ENCODE results near the gene TOMM5.

Gene TOMM5

DNA sequence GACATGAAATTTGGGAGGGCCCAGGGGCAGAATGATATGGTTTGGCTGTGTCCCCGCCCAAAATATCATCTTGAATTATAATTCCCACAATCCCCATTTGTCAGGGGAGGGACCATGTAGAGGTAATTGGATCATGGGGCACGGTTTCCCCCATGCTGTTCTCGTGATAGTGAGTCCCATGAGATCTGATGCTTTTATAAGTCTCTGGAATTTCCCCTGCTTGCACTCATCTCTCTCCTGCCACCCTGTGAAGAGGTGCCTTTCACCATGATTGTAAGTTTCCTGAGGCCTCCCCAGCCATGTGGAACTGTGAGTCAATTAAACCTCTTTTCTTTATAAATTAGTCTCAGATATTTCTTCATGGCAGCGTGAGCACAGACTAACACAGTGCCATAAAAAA, 27.5 kb downstream of the TOMM5 start:
- H3K9me3 ChIP-seq (ENCODE audit: low read depth, low read length), result 0 out of 2 replicates have a peak, but pooled peaks cover 5% of the 10 kb centered on the region
- H3K36me3 ChIP-seq (ENCODE audit: insufficient read depth, low read length), result peaks cover 18% of the 10 kb centered on the region; the same call in 1 of the 2 replicates
- DNase-seq (ENCODE audit: low read depth, low spot score), result no peak
- no peak overlapping the region for H3K27ac ChIP-seq
- no peak for TF ChIP-seq POLR2AphosphoS5 (IDR thresholded peaks at IDR 0.05; ENCODE audit: borderline replicate concordance, low read depth, low read length)
- TF ChIP-seq FOXP2 (optimal IDR thresholded peaks at IDR 0.05; ENCODE audit: control extremely low read depth, extremely low read length, insufficient read depth), result no peak
- TF ChIP-seq EZH2 (IDR thresholded peaks at IDR 0.05), result no peak
- no peak overlapping the region for H3K9ac ChIP-seq (ENCODE audit: insufficient read length)
- H3K4me3 ChIP-seq, result no peak overlapping the region

DNA sequence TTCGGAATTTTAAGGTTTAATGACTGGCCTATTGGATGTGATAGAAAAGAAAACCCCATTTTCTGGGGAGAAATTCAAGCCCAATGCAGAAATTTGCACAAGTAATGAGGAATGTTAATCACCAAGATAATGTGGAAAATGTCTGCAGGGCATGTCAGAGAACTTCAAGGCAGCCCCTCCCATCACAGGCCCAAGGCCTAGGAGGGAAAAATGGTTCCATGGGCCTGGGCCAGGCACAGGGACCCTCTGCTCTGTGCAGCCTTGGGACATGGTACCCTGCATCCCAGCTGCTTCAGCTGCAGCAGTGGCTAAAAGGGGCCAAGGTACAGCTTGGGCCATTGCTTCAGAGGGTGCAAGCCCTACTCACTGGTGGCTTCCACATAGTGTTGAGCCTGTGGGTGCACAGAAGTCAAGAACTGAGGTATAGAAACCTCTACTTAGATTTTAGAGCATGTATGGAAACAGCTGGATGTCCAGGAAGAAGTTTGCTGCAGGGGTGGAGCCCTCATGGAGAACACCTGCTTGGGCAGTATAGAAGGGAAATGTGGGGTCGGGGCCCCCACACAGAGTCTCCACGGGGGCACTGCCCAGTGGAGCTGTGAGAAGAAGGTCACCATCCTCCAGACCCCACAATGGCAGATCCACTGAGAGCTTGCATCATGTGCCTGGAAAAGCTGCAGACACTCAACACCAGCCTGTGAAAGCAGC, 28.4 kb downstream of the TOMM5 start:
- 0 out of 2 replicates have a peak, but pooled peaks cover 5% of the 10 kb centered on the region for H3K9me3 ChIP-seq (ENCODE audit: low read depth, low read length)
- no peak overlapping the region for H3K27ac ChIP-seq
- no peak overlapping the region for H3K4me3 ChIP-seq
- no peak for DNase-seq (ENCODE audit: low read depth, low spot score)
- no peak overlapping the region for H3K9ac ChIP-seq (ENCODE audit: insufficient read length)
- TF ChIP-seq POLR2AphosphoS5 (IDR thresholded peaks at IDR 0.05; ENCODE audit: borderline replicate concordance, low read depth, low read length) (no peak), FOXP2 (optimal IDR thresholded peaks at IDR 0.05; ENCODE audit: control extremely low read depth, extremely low read length, insufficient read depth) (no peak), EZH2 (IDR thresholded peaks at IDR 0.05) (no peak)
- peaks cover 21% of the 10 kb centered on the region; the same call in 1 of the 2 replicates for H3K36me3 ChIP-seq (ENCODE audit: insufficient read depth, low read length)

DNA sequence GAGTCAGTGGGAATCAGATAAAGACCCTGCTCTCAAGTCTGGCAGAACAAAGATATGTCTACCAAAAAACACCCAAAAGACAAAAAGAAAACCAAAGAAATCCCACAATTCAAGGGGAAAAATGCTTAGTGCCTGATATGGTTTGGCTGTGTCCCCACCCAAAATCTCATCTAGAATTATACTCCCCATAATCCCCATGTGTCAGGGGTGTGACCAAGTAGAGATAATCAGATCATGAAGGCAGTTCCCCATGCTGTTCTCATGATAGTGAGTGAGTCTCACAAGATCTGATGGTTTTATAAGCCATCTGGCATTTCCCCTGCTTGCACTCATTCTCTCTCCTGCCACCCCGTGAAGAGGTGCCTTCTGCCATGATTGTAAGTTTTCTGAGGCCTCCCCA, 29.6 kb downstream of the TOMM5 start:
- H3K27ac ChIP-seq, result no peak overlapping the region
- H3K36me3 ChIP-seq (ENCODE audit: insufficient read depth, low read length), result peaks cover 17% of the 10 kb centered on the region; the same call in 1 of the 2 replicates
- 0 out of 2 replicates have a peak, but pooled peaks cover 5% of the 10 kb centered on the region for H3K9me3 ChIP-seq (ENCODE audit: low read depth, low read length)
- no peak for DNase-seq (ENCODE audit: low read depth, low spot score)
- H3K4me3 ChIP-seq, result no peak overlapping the region
- no peak overlapping the region for H3K9ac ChIP-seq (ENCODE audit: insufficient read length)
- TF ChIP-seq FOXP2 (optimal IDR thresholded peaks at IDR 0.05; ENCODE audit: control extremely low read depth, extremely low read length, insufficient read depth), result no peak
- no peak for TF ChIP-seq EZH2 (IDR thresholded peaks at IDR 0.05)
- no peak for TF ChIP-seq POLR2AphosphoS5 (IDR thresholded peaks at IDR 0.05; ENCODE audit: borderline replicate concordance, low read depth, low read length)

DNA sequence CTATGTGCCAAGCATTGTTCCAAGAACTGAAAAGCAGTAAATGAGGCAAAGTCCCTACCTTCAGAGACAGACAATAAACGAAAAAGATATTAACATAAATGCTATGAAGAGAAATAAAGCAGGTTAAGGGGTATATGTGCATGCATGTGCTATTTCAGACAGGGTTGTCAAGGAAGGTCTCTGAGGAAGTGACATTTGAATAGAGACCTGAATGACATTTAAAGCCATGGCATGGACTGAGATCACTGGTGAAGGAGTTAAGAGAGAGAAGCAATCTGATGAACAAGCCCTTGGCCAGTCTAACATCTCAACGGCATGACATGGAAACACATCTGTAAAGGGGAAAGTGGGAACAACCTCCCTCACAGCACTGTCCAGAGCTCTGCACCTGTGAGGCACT, 30.7 kb downstream of the TOMM5 start:
- TF ChIP-seq EZH2 (IDR thresholded peaks at IDR 0.05) (no peak), POLR2AphosphoS5 (IDR thresholded peaks at IDR 0.05; ENCODE audit: borderline replicate concordance, low read depth, low read length) (no peak), FOXP2 (optimal IDR thresholded peaks at IDR 0.05; ENCODE audit: control extremely low read depth, extremely low read length, insufficient read depth) (no peak)
- peaks cover 17% of the 10 kb centered on the region; the same call in 1 of the 2 replicates for H3K36me3 ChIP-seq (ENCODE audit: insufficient read depth, low read length)

DNA sequence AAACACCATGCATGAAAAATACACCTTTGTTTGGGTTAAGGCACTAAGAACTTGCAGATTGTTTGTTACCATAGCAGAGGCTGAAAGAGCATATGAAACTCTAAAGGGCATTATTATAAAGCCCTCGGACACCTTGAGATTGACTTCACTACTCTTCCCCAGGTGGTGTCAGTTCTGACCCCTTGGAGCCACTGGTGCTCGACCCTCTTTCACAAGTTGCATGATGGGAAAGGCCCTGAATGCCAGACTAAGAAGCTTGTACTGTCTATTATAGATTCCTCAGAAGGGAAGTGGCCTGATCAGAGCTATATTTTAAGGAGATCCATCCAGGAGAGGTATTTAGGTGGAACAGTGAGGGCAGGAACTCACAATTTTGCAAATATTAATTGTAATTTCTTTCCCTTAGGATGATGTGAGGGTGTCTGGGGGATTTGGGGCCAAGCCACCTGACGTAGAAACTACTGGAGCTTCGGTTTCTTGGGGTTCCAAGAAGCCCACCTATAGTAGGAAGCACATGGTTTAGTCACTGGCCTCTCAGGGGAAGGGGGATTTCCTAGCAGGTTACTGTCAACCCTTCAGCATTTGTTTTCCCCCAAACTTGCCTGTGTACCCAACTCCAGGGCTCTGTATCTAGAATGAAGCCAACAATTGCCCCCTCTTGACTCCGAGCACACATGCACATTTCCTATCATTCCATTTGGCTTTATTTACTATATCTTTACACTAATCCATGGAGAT, 32.4 kb downstream of the TOMM5 start:
- TF ChIP-seq FOXP2 (optimal IDR thresholded peaks at IDR 0.05; ENCODE audit: control extremely low read depth, extremely low read length, insufficient read depth), result no peak
- no peak for TF ChIP-seq POLR2AphosphoS5 (IDR thresholded peaks at IDR 0.05; ENCODE audit: borderline replicate concordance, low read depth, low read length)
- no peak for TF ChIP-seq EZH2 (IDR thresholded peaks at IDR 0.05)
- DNase-seq (ENCODE audit: low read depth, low spot score), result no peak
- Histone ChIP-seq H3K36me3 (ENCODE audit: insufficient read depth, low read length) (peaks cover 11% of the 10 kb centered on the region; the same call in 1 of the 2 replicates), H3K4me3 (no peak overlapping the region), H3K27ac (no peak overlapping the region), H3K9me3 (ENCODE audit: low read depth, low read length) (0 out of 2 replicates have a peak, but pooled peaks cover 3% of the 10 kb centered on the region), H3K9ac (ENCODE audit: insufficient read length) (no peak overlapping the region)

More for the DNA sequence above, 30.7 kb downstream of the TOMM5 start:
- DNase-seq (ENCODE audit: low read depth, low spot score), result no peak
- Histone ChIP-seq H3K9me3 (ENCODE audit: low read depth, low read length) (0 out of 2 replicates have a peak, but pooled peaks cover 5% of the 10 kb centered on the region), H3K9ac (ENCODE audit: insufficient read length) (no peak overlapping the region), H3K27ac (no peak overlapping the region), H3K4me3 (no peak overlapping the region)

DNA sequence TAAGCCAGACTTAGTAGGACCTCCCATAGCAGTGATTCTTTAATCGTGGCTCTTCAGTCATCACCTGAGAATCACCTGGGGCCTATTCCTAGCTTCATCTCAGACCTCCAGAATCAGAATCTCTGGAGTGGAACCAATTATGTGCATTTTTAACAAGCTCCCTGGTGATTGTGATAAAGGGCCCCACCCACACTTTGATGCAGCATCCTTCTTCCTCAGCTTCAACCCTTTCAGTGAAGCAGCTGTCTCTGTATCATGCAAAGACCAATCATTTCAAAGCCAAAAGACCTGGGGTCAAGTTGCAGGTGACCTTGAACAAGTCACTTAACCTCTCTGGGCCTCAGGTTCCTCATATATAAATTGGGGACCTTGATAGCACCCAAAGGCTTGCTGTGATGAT, 33.3 kb downstream of the TOMM5 start:
- Histone ChIP-seq H3K36me3 (ENCODE audit: insufficient read depth, low read length) (peaks cover 6% of the 10 kb centered on the region; the same call in 1 of the 2 replicates), H3K9me3 (ENCODE audit: low read depth, low read length) (no peaks in the 10 kb centered on the region), H3K27ac (no peak overlapping the region), H3K4me3 (no peak overlapping the region), H3K9ac (ENCODE audit: insufficient read length) (no peak overlapping the region)
- no peak for TF ChIP-seq FOXP2 (optimal IDR thresholded peaks at IDR 0.05; ENCODE audit: control extremely low read depth, extremely low read length, insufficient read depth)
- no peak for TF ChIP-seq POLR2AphosphoS5 (IDR thresholded peaks at IDR 0.05; ENCODE audit: borderline replicate concordance, low read depth, low read length)
- no peak for TF ChIP-seq EZH2 (IDR thresholded peaks at IDR 0.05)
- no peak for DNase-seq (ENCODE audit: low read depth, low spot score)

DNA sequence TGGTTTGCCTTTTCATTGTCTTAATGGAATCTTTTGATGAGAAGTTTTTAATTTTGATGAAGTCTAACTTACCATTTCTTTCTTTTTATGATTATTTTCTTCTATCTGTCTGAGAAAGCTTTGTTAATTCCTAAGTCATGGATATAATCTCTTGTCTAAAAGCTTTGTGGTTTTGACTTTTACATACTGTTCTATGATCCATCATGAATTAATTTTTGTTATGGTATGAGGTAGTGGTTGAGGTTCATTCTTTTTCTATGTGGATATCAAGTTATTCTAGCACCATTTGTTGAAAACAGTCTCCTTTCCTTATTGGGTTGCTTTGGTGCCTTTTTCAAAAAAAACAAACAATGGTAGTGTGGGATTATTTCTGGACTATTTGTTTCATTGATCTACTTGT, 36.6 kb downstream of the TOMM5 start:
- 0 out of 2 replicates have a peak, but pooled peaks cover 3% of the 10 kb centered on the region for H3K36me3 ChIP-seq (ENCODE audit: insufficient read depth, low read length)
- TF ChIP-seq EZH2 (IDR thresholded peaks at IDR 0.05), result no peak
- no peak for TF ChIP-seq POLR2AphosphoS5 (IDR thresholded peaks at IDR 0.05; ENCODE audit: borderline replicate concordance, low read depth, low read length)
- no peak for TF ChIP-seq FOXP2 (optimal IDR thresholded peaks at IDR 0.05; ENCODE audit: control extremely low read depth, extremely low read length, insufficient read depth)
- no peak overlapping the region for H3K4me3 ChIP-seq
- no peak overlapping the region for H3K9ac ChIP-seq (ENCODE audit: insufficient read length)
- H3K9me3 ChIP-seq (ENCODE audit: low read depth, low read length), result no peaks in the 10 kb centered on the region
- DNase-seq (ENCODE audit: low read depth, low spot score), result no peak
- no peak overlapping the region for H3K27ac ChIP-seq

DNA sequence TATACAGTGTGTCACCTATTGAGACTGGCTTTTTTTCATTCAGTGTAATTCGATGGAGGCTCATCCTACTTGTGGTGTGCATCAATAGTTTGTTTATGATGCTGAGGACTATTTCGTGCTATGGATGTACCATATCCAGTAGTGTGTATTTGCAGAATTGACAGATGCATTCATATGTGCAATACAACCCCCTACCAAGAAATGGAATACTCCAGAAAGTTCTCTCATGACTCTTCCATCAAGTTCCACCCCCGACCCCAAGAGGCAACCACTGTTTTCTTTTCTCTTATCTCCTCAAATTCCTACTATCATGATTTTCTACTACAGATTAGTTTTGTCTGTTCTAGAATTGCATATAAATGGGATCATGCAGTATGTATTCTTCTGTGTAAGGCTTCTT, 38.1 kb downstream of the TOMM5 start:
- TF ChIP-seq EZH2 (IDR thresholded peaks at IDR 0.05), result no peak
- TF ChIP-seq POLR2AphosphoS5 (IDR thresholded peaks at IDR 0.05; ENCODE audit: borderline replicate concordance, low read depth, low read length), result no peak
- no peak for TF ChIP-seq FOXP2 (optimal IDR thresholded peaks at IDR 0.05; ENCODE audit: control extremely low read depth, extremely low read length, insufficient read depth)
- no peak overlapping the region for H3K4me3 ChIP-seq
- no peaks in the 10 kb centered on the region for H3K9me3 ChIP-seq (ENCODE audit: low read depth, low read length)
- no peak overlapping the region for H3K27ac ChIP-seq
- no peaks in the 10 kb centered on the region for H3K36me3 ChIP-seq (ENCODE audit: insufficient read depth, low read length)
- no peak overlapping the region for H3K9ac ChIP-seq (ENCODE audit: insufficient read length)
- no peak for DNase-seq (ENCODE audit: low read depth, low spot score)
